SK-N-SH treated with all-trans-retinoic acid at 6 μM for 48 hours (cell line): ENCODE data around the gene ZNF654.

Experiments used
- ATAC-seq: fragments of 200-7000 bp; cut with Tn5 transposase; 3 replicates; pipeline ENCODE4 v1.9.1; 2020; ENCODE audit warnings: mild to moderate bottlenecking, moderate library complexity
- ARNTL ChIP-seq: fragments of 450-650 bp; formaldehyde crosslinking; IDR thresholded peaks from 2 replicates; pipeline ENCODE4 v1.5.0; 2020; ENCODE audit warnings: low read depth, mild to moderate bottlenecking, moderate library complexity, borderline replicate concordance
- BACH2 ChIP-seq: fragments of 250-450 bp; sonication (Bioruptor Pico); IDR thresholded peaks from 2 replicates; pipeline ENCODE4 v1.9.0; 2021; ENCODE audit warnings: mild to moderate bottlenecking, borderline replicate concordance
- CSDC2 ChIP-seq: fragments of 250-450 bp; sonication (Bioruptor Pico); IDR thresholded peaks from 2 replicates; pipeline ENCODE4 v1.5.0; 2020; ENCODE audit warnings: mild to moderate bottlenecking, moderate library complexity
- GLIS3 ChIP-seq: fragments of 250-450 bp; sonication (Bioruptor Pico); IDR thresholded peaks from 2 replicates; pipeline ENCODE4 v1.5.0; 2020; ENCODE audit warnings: mild to moderate bottlenecking, moderate library complexity
- ISL1 ChIP-seq: fragments of 250-450 bp; sonication (Bioruptor Pico); IDR thresholded peaks from 2 replicates; pipeline ENCODE4 v2.1.2; 2022; ENCODE audit warnings: mild to moderate bottlenecking, moderate library complexity
- OSR1 ChIP-seq: fragments of 250-450 bp; sonication (Bioruptor Pico); IDR thresholded peaks from 2 replicates; pipeline ENCODE4 v1.8.0; 2022; ENCODE audit warnings: moderate library complexity, mild to moderate bottlenecking, inconsistent platforms
- PATZ1 ChIP-seq: fragments of 250-450 bp; sonication (Bioruptor Pico); IDR thresholded peaks from 2 replicates; pipeline ENCODE4 v1.8.0; 2020; ENCODE audit warnings: mild to moderate bottlenecking, moderate library complexity, borderline replicate concordance
- PPARA ChIP-seq: fragments of 250-450 bp; sonication (Bioruptor Pico); IDR thresholded peaks from 2 replicates; pipeline ENCODE4 v1.5.0; 2020; ENCODE audit warnings: mild to moderate bottlenecking, borderline replicate concordance
- RARB ChIP-seq: fragments of 250-450 bp; sonication (Bioruptor Pico); IDR thresholded peaks from 2 replicates; pipeline ENCODE4 v1.8.0; 2021; ENCODE audit warnings: mild to moderate bottlenecking, moderate library complexity
- SNAI2 ChIP-seq: fragments of 250-450 bp; sonication (Bioruptor Pico); IDR thresholded peaks from 2 replicates; pipeline ENCODE4 v1.5.0; 2020; ENCODE audit warnings: mild to moderate bottlenecking, moderate library complexity
- TCF4 ChIP-seq: fragments of 250-450 bp; sonication (Bioruptor Pico); IDR thresholded peaks from 2 replicates; pipeline ENCODE4 v1.8.0; 2021; ENCODE audit warnings: mild to moderate bottlenecking, moderate library complexity, borderline replicate concordance
- TOX ChIP-seq: fragments of 250-450 bp; sonication (Bioruptor Pico); IDR thresholded peaks from 2 replicates; pipeline ENCODE4 v1.8.0; 2021; ENCODE audit warnings: mild to moderate bottlenecking, moderate library complexity, borderline replicate concordance
- ZFP3 ChIP-seq: fragments of 250-450 bp; sonication (Bioruptor Pico); IDR thresholded peaks from 2 replicates; pipeline ENCODE4 v1.5.0; 2020; ENCODE audit warnings: mild to moderate bottlenecking, moderate library complexity
- ZFP30 ChIP-seq: fragments of 450-650 bp; formaldehyde crosslinking; IDR thresholded peaks from 2 replicates; pipeline ENCODE4 v1.5.0; 2022; ENCODE audit warnings: mild to moderate bottlenecking, moderate library complexity
- ZNF8 ChIP-seq: fragments of 450-650 bp; formaldehyde crosslinking; IDR thresholded peaks from 2 replicates; pipeline ENCODE4 v1.5.0; 2020; ENCODE audit warnings: mild to moderate bottlenecking, moderate library complexity
- TF ChIP-seq, protein P1 (sequence below): fragments of 250-450 bp; sonication (Bioruptor Pico); IDR thresholded peaks from 2 replicates; pipeline ENCODE4 v1.5.1; 2021; ENCODE audit warnings: mild to moderate bottlenecking, moderate library complexity
- TF ChIP-seq, protein P2 (sequence below): fragments of 250-450 bp; sonication (Bioruptor Pico); IDR thresholded peaks from 2 replicates; pipeline ENCODE4 v1.8.0; 2021; ENCODE audit warnings: low read depth, mild to moderate bottlenecking, moderate library complexity, borderline replicate concordance
- TF ChIP-seq, protein P3 (sequence below): fragments of 250-450 bp; sonication (Bioruptor Pico); IDR thresholded peaks from 2 replicates; pipeline ENCODE4 v1.5.0; 2020; ENCODE audit warnings: mild to moderate bottlenecking, moderate library complexity

The ZNF654 gene

GRCh38 chr3:88059380-88060170 is 520 bp downstream of the ZNF654 start (continued):
- TF ChIP-seq OSR1 (CRISPR knock-in tag) (no peak), SNAI2 (no peak)
- TF ChIP-seq, protein P1, sequence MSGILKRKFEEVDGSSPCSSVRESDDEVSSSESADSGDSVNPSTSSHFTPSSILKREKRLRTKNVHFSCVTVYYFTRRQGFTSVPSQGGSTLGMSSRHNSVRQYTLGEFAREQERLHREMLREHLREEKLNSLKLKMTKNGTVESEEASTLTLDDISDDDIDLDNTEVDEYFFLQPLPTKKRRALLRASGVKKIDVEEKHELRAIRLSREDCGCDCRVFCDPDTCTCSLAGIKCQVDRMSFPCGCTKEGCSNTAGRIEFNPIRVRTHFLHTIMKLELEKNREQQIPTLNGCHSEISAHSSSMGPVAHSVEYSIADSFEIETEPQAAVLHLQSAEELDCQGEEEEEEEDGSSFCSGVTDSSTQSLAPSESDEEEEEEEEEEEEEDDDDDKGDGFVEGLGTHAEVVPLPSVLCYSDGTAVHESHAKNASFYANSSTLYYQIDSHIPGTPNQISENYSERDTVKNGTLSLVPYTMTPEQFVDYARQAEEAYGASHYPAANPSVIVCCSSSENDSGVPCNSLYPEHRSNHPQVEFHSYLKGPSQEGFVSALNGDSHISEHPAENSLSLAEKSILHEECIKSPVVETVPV (CRISPR knock-in tag): no peak

GRCh38 chr3:88061746-88062145 is 2.7 kb downstream of the ZNF654 start:
- TF ChIP-seq ISL1 (CRISPR knock-in tag) (0 out of 2 replicates have a peak, but pooled peaks have one; percentile 11), SNAI2 (no peak)
- ATAC-seq: no peak

GRCh38 chr3:88075072-88075471 is 16.0 kb downstream of the ZNF654 start:
- TF ChIP-seq ARNTL (CRISPR knock-in tag) (no peak), ZFP30 (no peak), PATZ1 (no peak)
- no peak for ATAC-seq

- TF ChIP-seq BACH2 (CRISPR knock-in tag) (no peak), ZFP30 (no peak), ARNTL (CRISPR knock-in tag) (no peak), RARB (no peak), SNAI2 (no peak), CSDC2 (CRISPR knock-in tag) (no peak)
- TF ChIP-seq, protein P2, sequence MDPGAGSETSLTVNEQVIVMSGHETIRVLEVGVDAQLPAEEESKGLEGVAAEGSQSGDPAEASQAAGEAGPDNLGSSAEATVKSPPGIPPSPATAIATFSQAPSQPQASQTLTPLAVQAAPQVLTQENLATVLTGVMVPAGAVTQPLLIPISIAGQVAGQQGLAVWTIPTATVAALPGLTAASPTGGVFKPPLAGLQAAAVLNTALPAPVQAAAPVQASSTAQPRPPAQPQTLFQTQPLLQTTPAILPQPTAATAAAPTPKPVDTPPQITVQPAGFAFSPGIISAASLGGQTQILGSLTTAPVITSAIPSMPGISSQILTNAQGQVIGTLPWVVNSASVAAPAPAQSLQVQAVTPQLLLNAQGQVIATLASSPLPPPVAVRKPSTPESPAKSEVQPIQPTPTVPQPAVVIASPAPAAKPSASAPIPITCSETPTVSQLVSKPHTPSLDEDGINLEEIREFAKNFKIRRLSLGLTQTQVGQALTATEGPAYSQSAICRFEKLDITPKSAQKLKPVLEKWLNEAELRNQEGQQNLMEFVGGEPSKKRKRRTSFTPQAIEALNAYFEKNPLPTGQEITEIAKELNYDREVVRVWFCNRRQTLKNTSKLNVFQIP (CRISPR knock-in tag): no peak
- TF ChIP-seq, all 23 proteins: peak for 0
- no peak for ATAC-seq
Observed at GRCh38 chr3:88075497-88075896, 16.4 kb downstream of the ZNF654 start.

DNA sequence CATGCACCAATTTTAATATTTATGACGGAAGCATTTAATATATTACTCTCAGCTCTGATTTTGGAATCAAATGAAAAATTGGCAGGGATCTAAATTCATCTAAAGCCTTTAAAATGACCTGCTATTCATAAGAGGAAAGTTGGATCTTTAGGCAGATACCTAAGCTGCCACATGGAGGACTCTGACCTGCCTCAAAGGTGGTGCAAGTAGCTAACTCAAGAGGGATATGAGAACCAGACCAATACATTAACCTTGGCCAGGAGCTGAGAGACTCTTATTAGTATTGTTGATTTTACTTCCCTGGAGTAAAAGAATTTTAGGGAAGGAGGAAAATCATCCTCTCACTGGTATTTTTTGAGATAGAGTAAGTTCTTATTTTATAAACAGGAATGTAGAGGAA is 17.7 kb downstream of the ZNF654 start:
- ATAC-seq: no peak
- TF ChIP-seq ZNF8 (CRISPR knock-in tag): no peak
- no peak for TF ChIP-seq ZFP30
- no peak for TF ChIP-seq GLIS3
- TF ChIP-seq, protein P1 (CRISPR knock-in tag): no peak
- TF ChIP-seq SNAI2: no peak
- no peak for TF ChIP-seq CSDC2 (CRISPR knock-in tag)
- no peak for TF ChIP-seq TOX (CRISPR knock-in tag)
- TF ChIP-seq, protein P3, sequence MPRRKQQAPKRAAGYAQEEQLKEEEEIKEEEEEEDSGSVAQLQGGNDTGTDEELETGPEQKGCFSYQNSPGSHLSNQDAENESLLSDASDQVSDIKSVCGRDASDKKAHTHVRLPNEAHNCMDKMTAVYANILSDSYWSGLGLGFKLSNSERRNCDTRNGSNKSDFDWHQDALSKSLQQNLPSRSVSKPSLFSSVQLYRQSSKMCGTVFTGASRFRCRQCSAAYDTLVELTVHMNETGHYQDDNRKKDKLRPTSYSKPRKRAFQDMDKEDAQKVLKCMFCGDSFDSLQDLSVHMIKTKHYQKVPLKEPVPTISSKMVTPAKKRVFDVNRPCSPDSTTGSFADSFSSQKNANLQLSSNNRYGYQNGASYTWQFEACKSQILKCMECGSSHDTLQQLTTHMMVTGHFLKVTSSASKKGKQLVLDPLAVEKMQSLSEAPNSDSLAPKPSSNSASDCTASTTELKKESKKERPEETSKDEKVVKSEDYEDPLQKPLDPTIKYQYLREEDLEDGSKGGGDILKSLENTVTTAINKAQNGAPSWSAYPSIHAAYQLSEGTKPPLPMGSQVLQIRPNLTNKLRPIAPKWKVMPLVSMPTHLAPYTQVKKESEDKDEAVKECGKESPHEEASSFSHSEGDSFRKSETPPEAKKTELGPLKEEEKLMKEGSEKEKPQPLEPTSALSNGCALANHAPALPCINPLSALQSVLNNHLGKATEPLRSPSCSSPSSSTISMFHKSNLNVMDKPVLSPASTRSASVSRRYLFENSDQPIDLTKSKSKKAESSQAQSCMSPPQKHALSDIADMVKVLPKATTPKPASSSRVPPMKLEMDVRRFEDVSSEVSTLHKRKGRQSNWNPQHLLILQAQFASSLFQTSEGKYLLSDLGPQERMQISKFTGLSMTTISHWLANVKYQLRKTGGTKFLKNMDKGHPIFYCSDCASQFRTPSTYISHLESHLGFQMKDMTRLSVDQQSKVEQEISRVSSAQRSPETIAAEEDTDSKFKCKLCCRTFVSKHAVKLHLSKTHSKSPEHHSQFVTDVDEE (CRISPR knock-in tag): no peak
- TF ChIP-seq PPARA: no peak
- no peak for TF ChIP-seq ZFP3 (CRISPR knock-in tag)
- no peak for TF ChIP-seq BACH2 (CRISPR knock-in tag)
- no peak for TF ChIP-seq RARB
- no peak for TF ChIP-seq TCF4 (CRISPR knock-in tag)
